Germinal center (tissue), 1 donor: Measurements from ENCODE around the gene CAPZA3.
"Not testable (repeated sequence)": the region's sequence is repeated elsewhere in the genome, so short reads cannot be mapped to it uniquely, and the experiment has no call there.

ENCODE experiments used
- DNase-seq: peaks from one replicate; pipeline ENCODE4 v3.0.0; 2012; ENCODE audit warnings: mixed read lengths, low spot score

The CAPZA3 gene, protein sequence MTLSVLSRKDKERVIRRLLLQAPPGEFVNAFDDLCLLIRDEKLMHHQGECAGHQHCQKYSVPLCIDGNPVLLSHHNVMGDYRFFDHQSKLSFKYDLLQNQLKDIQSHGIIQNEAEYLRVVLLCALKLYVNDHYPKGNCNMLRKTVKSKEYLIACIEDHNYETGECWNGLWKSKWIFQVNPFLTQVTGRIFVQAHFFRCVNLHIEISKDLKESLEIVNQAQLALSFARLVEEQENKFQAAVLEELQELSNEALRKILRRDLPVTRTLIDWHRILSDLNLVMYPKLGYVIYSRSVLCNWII

DNA sequence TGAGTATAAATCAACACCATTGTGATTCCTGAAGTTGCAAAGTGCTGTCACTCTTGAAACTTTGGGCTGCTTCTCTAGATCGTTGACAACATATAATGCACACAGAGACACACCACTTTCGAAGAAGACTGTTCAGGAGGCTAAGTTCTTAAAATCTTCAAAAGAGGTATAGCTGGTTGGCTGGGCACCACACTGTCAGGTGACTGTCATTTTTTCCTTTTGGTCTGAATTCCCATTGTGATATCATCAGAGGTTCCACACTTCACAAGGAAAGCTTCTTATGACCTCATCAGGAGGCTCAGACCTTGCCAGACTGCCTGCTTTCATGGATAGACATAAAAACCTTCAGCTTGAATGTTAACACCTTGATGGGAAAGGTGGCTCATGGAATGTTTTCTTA lies at the start of gene CAPZA3, which contains the start of gene PLCZ1:
Gene CAPZA3 (plus strand): TSS at position 301 of the 400 bp plus-strand sequence. CDS start 150 bp downstream, outside the sequence.
Gene PLCZ1 (minus strand): TSS at position 194 of the 400 bp plus-strand sequence. CDS start 641 bp downstream, outside the sequence.
- no peak for DNase-seq

DNA sequence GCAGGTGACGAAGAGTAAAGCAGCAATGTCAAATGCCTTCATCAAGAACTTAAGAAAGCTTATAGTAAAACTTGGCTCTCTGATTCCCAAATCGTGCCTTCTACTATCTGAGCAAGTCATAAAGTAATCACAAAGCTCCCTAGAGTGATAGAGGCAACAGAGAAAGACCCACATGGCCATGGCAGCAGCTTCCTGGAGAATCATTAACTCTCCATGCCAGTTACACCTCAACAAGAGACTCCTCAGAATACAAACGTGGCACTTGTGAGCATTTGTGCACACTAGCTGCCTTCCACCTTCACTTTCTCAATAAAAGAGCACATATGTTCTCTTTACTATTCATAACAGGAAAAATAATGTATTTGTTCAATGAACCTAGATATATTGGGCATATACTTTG lies 48.1 kb upstream of the CAPZA3 start:
- no peak for DNase-seq

DNA sequence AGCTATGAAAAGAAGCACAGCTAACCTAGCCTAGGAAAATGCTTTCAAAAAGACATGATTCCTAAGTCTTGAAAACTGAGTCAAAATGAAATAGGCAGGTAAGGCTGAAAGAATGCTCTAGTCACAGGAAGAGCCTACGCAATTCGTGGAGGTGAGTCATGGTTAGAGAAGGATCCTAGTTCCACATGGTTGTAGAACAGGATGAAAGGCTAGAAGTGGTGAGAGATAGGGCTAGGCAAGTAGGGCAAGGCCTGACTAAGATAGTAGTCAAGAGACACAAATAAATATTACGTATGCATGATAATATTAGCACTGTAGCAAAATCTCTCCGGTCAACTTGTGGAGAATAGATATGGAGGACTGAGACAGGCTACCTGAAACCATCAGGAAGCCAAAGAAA lies 47.3 kb upstream of the CAPZA3 start:
- DNase-seq: no peak

DNA sequence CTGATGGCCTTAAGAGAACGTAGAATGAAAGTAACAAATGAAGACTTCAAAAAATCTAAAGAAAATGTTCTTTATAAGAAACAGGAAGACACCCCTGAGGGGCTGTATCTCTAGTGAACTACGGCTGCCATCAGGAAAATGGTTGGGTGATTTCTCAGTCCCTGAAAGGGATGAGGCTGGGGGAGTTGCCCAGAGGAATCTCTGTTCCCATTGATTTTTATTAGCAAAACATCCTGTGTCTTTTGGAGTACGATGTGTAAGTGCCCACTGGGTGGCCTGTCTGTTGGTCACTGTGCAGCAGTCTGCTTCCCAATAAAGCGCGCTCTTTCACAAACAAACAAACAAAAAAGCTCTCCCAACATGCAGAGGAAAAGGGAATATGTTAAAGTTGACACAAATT lies 43.9 kb upstream of the CAPZA3 start:
- DNase-seq: not testable (repeated sequence)

DNA sequence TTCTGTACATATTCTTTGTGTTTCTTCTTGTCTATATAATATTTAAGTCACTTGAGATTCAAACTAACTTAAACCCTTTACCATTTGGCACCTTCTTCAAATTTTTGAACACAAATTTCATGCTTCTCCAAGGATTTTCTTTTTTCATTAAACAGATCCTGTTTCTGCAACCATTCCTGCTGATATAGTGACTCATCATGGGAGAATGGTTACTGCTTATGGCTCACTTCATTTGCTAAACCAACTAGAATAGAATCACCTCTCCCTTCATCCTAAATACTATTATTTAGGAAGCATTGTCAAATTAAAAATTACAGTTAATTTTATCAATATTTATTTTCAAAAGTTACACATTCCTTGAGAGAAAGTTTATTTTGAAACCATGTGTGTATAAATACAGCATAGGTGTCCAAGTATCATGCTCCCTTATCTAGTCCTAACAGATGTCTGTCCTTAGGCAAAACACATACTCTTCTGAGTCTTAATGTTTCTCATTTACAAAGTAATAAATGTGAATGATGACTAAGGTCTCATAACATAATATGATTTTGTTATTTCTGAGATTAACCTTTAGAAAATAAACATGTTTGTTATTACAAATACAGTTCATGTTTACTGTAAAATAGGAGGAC lies 40.8 kb upstream of the CAPZA3 start:
- no peak for DNase-seq

DNA sequence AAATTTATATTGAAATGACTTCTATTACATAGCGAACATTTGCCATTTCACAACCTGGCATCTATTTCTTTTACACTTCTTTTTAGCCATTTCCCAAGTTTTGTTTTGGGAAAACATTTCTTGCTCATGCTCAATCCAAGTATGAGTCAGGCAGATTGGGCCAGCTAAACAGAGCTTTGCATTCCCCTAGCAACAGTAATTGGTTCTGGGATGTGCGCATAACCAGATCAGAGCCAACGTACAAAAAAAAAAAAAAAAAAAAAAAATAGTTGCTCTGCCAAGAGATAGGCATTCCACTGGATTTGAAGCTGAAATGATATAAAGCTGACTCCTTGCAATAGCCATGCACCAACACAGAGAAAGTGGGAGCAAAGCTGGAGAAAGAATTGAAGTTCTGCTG lies 37.6 kb upstream of the CAPZA3 start:
- DNase-seq: no peak

DNA sequence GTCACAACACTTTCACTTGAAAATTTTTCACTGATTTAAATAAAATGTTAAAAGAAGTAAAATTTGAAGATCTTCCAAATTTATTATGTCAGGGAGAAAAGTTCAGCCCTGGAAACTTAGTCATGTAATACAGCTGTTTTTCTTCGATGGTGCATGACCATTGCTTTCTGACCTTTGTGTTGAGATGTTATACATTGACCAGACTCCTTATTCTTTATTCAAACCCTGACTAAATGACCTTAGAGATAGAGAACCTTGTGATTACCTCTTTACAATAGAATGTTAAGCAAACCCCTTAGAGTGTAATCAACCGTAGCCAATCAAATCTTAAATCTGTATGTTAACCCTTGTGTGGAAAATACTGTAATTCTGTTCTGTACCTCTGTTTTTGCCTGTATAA lies 34.6 kb upstream of the CAPZA3 start:
- no peak for DNase-seq

DNA sequence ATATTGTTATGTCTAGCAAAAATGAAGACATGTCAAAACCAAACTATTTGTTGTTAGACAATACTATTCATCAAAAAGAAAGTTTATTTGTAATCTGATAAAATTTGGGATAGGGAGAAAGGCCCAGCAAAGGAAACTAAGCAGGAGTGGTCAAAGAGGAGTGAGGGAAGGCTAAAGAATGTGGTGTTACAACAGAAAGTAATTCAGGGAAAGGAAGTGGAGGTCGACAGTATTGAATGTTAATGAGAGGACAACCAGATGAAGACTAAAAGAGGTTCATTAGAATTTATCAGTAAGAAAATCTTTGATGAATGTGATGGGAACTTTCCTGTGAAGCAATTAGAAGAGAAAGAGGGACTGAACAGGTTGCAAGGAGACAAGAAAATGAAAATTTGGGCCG lies 34.0 kb upstream of the CAPZA3 start:
- no peak for DNase-seq

DNA sequence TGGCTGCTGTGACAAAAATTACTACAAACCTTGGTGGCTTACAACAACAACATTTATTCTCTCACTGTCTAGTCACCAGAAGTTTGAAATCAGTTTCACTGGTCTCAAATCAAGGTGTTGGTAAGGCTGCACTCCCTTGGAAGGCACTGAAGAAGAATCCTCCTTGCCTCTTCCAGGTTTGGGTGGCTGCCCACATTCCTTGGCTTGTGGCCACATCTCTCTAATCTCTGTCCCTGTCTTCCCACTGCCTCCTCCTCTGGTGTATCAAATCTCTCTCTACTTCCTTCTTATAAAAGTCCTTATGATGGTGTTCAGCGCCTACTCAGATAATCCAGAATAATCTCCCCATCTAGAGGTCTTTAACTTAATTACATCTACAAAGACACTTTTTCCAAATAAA lies 31.1 kb upstream of the CAPZA3 start:
- no peak for DNase-seq

DNA sequence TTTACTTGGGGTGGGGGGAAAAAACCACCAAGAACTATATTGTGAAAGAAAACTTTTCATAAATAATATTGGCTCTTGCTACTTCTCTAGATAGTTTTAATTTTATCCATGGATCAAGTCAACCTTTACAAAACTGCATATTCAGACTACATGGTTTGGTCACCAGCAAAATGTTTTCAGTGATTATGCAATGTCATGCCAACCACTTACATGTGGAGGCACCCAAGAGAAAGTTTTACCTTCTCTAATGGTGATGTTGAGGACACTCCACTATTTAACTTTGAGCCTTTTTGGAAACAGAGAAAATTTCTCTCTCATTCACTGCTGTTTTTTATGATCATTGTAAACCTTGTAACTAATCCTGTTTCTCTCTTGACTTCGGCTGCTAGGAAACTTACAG lies 21.7 kb upstream of the CAPZA3 start:
- DNase-seq: no peak

DNA sequence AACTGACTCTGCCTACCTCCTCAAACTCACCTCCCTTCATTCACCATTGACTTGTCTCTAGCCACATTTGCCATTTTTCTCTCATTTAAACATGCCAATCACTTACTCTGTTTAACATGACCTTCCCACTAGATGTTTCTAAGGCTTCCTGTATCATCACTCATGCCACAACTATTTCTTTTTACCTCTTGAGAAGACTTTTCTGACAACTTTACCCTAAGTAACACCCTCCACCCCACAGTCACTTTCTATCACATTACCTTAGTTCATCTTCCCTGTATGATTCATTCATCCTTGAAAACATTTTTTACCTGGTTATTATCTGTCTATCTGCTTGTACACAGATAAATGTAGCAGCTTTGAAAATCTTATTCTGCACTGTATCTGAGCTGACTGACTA lies 19.5 kb upstream of the CAPZA3 start:
- no peak for DNase-seq

DNA sequence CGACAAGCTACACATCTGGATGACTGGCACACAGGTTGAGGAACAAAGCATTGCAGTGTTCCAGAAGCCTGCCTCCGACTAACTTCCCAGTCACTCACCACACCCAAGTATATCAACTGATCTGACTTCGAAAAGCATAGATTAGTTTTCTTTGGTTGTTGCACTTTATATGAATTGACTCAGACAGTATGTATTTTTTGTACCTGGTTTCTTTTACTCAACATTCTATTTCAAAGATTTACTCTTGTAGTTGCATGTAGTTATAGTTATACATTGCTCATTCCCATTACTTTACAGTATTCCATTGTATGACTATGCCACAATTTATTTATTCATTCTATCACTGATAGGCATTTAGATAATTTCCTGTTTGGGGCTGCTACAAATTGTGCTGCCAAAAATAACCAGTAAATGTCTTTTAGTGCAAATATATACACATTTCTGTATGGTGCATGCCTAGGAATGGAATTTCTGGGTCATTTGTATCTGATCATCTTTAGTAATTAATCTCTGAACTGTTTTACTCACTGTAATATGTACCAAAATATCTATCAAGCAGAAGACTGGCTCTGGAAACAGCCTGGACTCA lies 17.9 kb upstream of the CAPZA3 start:
- DNase-seq: no peak

DNA sequence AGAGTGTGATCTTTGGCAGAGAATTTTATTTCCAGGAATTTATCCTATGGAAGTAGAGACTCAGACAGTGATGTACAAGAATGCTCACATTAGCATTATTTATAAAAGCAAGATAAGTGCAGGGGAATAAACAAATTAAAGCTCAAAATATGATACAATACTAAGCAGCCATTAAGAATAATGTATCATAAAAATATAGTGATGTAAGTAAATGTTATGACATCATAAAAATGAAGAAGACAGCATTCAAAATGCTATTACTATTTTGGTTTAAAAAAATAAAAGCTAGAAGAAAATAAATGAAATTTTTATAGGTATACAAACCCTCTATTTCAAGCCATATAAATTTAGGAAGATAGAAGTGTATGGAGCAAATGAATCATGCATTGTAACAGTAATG lies 17.2 kb upstream of the CAPZA3 start:
- no peak for DNase-seq

DNA sequence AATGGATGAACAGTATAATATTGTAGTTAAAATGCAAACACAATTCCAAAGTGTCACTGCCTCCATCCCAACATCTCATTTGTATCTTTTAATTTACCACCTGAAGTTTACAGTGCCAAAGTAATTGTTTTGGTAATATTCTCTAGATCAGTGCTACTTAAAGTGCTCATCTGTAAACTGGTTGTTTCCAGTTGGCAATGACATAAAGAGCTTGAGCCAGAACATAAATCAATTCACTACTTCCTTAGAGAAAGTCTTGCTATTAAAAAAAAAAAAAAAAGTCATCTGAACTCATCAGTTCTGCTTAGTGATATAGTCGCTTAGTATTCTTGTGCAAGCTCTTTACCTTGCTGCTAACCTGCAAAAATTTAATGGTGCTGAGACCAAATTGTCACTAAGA lies 16.5 kb upstream of the CAPZA3 start:
- DNase-seq: no peak

DNA sequence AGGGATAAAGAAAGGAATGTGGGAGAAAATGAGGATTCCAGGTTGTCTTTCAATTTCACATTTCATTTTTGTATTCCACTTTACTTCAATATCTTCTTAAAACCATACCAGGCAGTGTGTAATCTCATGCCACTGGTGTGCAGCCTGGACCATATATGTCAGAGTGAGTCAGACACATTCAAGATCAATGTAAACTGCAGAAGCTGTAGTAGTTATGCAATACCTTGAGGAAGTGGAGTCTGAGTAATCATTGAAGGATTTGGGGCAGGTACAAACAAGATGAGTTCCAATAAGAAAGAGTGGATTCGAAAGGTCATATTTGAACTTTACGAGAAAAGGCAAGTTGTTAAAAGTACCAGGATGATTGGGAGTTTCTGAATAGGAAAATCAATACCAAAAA lies 14.2 kb upstream of the CAPZA3 start:
- DNase-seq: no peak

DNA sequence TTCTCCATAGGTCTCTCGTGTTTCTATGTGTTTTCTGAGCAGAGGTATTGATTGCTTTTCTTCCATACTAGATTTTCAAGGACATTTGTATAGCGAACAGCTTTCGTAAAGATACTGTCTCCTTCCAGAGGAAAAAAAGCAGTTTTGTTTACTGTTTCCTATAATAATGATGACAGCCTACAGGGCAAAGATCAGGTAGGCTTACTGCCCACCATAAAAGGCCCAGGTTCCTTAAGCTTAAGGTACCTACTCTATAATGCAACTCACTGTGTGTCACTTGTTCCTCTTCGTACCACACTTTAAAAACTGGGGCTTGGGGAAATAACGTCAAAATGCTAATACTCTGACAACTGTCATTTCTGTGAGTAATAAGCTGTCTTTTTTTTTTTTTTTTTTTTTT lies 6.8 kb upstream of the CAPZA3 start:
- DNase-seq: no peak

DNA sequence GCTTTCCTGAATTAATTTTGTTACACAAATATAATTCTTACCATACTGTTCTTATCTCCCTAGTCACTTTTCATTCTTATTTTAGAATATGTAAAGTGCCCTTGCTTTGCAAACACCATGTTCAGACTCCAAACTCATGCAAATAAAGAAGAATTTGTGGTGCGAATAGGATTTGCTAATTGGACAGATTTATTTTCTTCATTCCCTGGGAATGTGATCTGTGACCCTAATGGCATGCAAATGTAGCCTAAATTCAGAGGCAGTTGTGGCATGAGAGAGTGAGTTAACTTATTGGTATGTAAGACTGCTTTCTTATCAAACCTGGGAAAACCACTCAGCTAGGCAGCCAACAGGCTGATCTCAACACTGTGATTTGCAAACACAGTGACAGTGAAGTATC lies 10.0 kb downstream of the CAPZA3 start:
- no peak for DNase-seq

DNA sequence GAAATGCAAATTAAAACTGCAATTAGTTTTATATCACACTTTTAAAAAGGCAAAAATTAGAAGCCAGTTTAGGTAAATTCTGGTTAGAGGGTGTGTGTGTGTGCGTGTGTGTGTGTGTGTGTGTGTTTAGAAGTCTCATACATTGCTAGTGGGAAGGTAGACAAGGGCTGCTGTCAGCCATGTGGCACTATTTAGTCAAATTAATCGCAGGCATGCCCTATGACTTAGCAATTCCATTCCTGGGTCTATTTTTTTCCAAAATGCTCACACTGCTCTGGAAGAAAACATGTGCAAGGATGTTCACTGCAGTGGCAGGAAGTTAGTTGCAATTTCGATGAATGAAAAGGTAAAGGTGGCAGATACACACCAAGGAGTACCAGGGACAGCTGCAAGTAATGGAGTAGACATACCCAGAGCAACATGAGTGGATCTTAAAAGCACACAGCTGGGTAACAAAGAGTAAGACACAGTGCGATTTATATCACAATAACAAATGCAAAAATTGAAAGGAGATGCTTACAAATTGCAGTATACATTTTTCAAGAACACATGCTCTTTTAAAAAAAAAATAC lies 11.6 kb downstream of the CAPZA3 start:
- DNase-seq: no peak

DNA sequence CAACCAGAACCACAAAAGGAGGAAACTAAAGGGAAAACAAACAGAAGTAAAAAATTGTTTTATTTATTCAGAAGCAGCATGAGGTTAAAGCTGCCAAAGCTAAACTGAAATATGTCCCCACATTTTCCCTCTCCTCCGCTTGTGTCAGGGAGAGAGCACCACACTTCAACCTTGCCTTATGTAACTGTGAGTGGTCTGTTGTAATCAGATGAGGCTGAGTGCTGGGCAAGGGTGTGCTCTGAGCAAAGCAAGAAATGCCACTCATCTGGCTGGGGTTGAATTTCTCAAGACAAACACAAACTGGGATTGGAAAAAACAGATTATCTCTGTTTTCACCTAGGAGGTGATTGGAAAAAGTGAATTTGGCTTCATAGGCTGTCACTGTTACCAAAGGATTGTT lies 12.2 kb downstream of the CAPZA3 start:
- DNase-seq: no peak

DNA sequence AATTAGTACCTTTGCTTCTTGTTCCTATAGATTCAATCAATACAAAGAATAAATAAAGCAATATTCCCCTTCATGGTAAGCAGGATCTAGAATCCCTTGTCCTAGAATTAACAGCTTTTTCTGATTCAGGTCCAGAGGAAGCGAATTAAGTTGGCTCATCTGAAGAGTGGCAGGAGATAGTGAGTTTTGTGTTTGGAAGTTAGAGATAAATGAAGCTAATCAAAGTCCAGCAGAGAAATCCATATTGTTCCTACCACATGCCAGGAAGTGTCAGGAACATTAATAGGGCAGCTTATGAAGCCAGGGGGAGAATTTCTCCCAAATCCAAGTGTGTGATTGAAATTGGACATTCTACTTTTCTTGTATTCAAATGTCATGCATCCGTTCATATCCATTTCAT lies 13.9 kb downstream of the CAPZA3 start:
- DNase-seq: no peak

DNA sequence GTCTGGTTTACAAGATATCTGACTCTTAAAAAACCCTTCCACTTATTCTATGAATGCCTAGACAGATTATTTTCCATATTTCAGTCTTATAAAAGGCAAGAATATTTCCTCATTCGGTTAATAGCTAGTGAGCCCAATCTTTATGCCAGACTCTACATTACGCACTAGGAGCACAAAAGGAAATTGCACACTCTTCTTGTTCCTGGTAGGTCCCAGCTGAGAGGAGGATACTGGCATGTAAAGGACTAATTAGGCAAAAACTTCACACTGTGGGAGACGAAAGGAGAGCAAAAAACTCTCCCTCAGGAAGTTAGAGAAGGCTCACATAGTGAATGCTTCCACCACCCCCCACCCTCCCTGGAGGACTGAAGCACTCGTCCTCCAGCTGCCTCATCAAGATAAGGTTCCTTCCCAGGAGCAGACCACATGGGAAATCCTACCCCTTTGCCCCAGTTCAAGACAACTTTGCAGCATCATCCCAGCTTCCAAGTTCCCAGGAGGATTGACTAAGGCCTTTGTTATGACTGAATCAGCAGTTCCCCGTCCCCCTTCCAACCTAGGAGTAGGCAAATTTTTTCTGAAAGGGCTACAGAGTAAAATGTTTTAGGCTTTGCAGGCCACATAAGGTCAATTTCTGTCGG lies 14.5 kb downstream of the CAPZA3 start:
- DNase-seq: no peak

DNA sequence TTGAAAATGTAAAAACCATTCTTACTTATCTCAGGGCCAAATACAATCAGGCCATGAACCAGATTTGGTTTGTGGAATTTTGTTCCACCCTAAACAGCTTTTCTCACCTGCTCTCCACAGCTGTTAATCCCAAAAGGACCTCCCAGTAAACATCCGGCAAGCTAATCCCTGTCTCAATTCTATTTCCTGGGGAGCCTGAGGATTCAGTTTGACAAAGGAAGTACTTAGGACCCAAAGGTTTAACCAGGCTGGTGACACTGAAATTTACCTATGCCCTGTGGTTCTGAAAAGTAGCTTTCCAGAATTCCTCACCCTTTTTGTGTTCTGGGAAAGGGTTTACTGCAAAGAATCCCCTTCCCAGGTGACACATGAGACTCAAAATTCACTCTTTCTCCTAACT lies 15.0 kb downstream of the CAPZA3 start:
- DNase-seq: no peak
